GM19238 (cell line): Measurements from ENCODE around the gene SAP130.

Source experiments
- DNase-seq: peaks from one replicate; pipeline ENCODE4 v3.0.0; 2011; ENCODE audit warnings: low spot score; ENCODE audit not compliant: insufficient read length

Gene SAP130

GRCh38 chr2:127897531-127898211 lies 130.2 kb downstream of the SAP130 start:
- no peak for DNase-seq

- DNase-seq = no peak
These were observed 134.4 kb downstream of the SAP130 start for GRCh38 chr2:127893494-127893893.

GRCh38 chr2:127893033-127893432 lies 134.8 kb downstream of the SAP130 start:
- DNase-seq = no peak

GRCh38 chr2:127891811-127892210 lies 136.0 kb downstream of the SAP130 start:
- no peak for DNase-seq
